DOHH2 (cell line): ENCODE data around the gene CXCR5.
A peak's percentile ranks its signal among the peaks of the same experiment; 100 is the strongest.
"Not testable (repeated sequence)": the region's sequence is repeated elsewhere in the genome, so short reads cannot be mapped to it uniquely, and the experiment has no call there.

ENCODE experiments used
- H3F3A ChIP-seq: fragments of 200-600 bp; sonication (generic), shearing (Covaris generic); 2 replicates; pipeline ENCODE4 v1.6.0; 2016; ENCODE audit warnings: antibody characterized with exemption, mild to moderate bottlenecking; ENCODE audit not compliant: control insufficient read depth, insufficient read depth
- H3K27ac ChIP-seq: fragments of 200-600 bp; sonication (generic); 2 replicates; pipeline ENCODE4 v1.5.1; 2014; ENCODE audit warnings: low read depth, mild to moderate bottlenecking, low read length, moderate library complexity
- H3K27me3 ChIP-seq: fragments of 200-600 bp; sonication (generic); 2 replicates; pipeline ENCODE4 v1.6.1; 2014; ENCODE audit warnings: mild to moderate bottlenecking, low read length, mixed read lengths; ENCODE audit not compliant: control insufficient read depth
- H3K36me3 ChIP-seq: fragments of 200-600 bp; sonication (generic); 2 replicates; pipeline ENCODE4 v1.6.1; 2014; ENCODE audit warnings: mild to moderate bottlenecking, low read length, moderate library complexity, mixed read lengths; ENCODE audit not compliant: control insufficient read depth
- H3K4me1 ChIP-seq: fragments of 200-600 bp; sonication (generic); 2 replicates; pipeline ENCODE4 v1.6.1; 2014; ENCODE audit warnings: mild to moderate bottlenecking, low read length, mixed read lengths; ENCODE audit not compliant: control insufficient read depth
- H3K4me2 ChIP-seq: fragments of 200-600 bp; sonication (generic); 2 replicates; pipeline ENCODE4 v1.6.0; 2014; ENCODE audit warnings: mild to moderate bottlenecking, low read length, moderate library complexity
- H3K4me3 ChIP-seq: fragments of 200-600 bp; sonication (generic); 2 replicates; pipeline ENCODE4 v1.5.1; 2014; ENCODE audit warnings: mild to moderate bottlenecking, low read length, mixed read lengths
- H3K79me2 ChIP-seq: fragments of 200-600 bp; sonication (generic); 2 replicates; pipeline ENCODE4 v1.6.1; 2014; ENCODE audit warnings: mild to moderate bottlenecking, low read length, mixed read lengths; ENCODE audit not compliant: control insufficient read depth
- H3K9me2 ChIP-seq: fragments of 200-600 bp; sonication (generic); replicated peaks from 2 replicates; pipeline ENCODE4 v1.6.1; 2014; ENCODE audit warnings: mild to moderate bottlenecking, low read length, mixed read lengths; ENCODE audit not compliant: control insufficient read depth
- H3K9me3 ChIP-seq: fragments of 200-600 bp; sonication (generic); 2 replicates; pipeline ENCODE4 v1.6.1; 2014; ENCODE audit warnings: antibody characterized with exemption, low read length, mixed read lengths; ENCODE audit not compliant: control insufficient read depth, insufficient read depth
- H4K20me1 ChIP-seq: fragments of 200-600 bp; sonication (generic); 2 replicates; pipeline ENCODE4 v1.6.0; 2014; ENCODE audit warnings: low read depth, mild to moderate bottlenecking, antibody characterized with exemption, low read length, moderate library complexity; ENCODE audit not compliant: control insufficient read depth, insufficient read depth
- CTCF ChIP-seq: fragments of 200-600 bp; sonication (generic); IDR thresholded peaks from one replicate; pipeline ENCODE4 v1.5.1; 2014; ENCODE audit warnings: antibody characterized with exemption, mild to moderate bottlenecking, low read depth, low read length; ENCODE audit not compliant: poor library complexity, severe bottlenecking
- EZH2phosphoT487 ChIP-seq: fragments of 200-600 bp; sonication (generic); IDR thresholded peaks from 2 replicates; pipeline ENCODE4 v1.6.1; 2017; ENCODE audit warnings: borderline replicate concordance, mild to moderate bottlenecking, antibody characterized with exemption, low read length, moderate library complexity, mixed read lengths

The CXCR5 gene

GRCh38 chr11:118838905-118839553, 44.7 kb upstream of the CXCR5 start:
- H3K4me1 ChIP-seq, result peaks cover 35% of the 10 kb centered on the region

GRCh38 chr11:118841469-118842242, 42.0 kb upstream of the CXCR5 start:
- peak overlapping the region; percentile 16 for H3K4me3 ChIP-seq
- peaks cover 41% of the 10 kb centered on the region for H3K4me1 ChIP-seq
- H3K9me3 ChIP-seq, result no peaks in the 10 kb centered on the region
- H4K20me1 ChIP-seq, result no peaks in the 10 kb centered on the region
- no peak for TF ChIP-seq CTCF
- TF ChIP-seq EZH2phosphoT487, result no peak
- no peaks in the 10 kb centered on the region for H3K79me2 ChIP-seq
- H3K27me3 ChIP-seq, result no peaks in the 10 kb centered on the region
- H3K9me2 ChIP-seq, result no peaks in the 10 kb centered on the region
- H3K36me3 ChIP-seq, result no peaks in the 10 kb centered on the region
- no peak overlapping the region for H3K27ac ChIP-seq
- H3F3A ChIP-seq, result peaks cover 3% of the 10 kb centered on the region
- peak overlapping the region; percentile 38 for H3K4me2 ChIP-seq

More at GRCh38 chr11:118838905-118839553, 44.7 kb upstream of the CXCR5 start:
- Histone ChIP-seq H3K27ac (peak overlapping the region; percentile 18; the same call in 1 of the 2 replicates), H3K36me3 (no peaks in the 10 kb centered on the region), H3K79me2 (no peaks in the 10 kb centered on the region), H3K4me3 (peak overlapping the region; percentile 24; the same call in 1 of the 2 replicates), H3K9me3 (no peaks in the 10 kb centered on the region), H3K9me2 (no peaks in the 10 kb centered on the region), H3K4me2 (peak overlapping the region; percentile 32), H3K27me3 (no peaks in the 10 kb centered on the region), H3F3A (peaks cover 3% of the 10 kb centered on the region), H4K20me1 (no peaks in the 10 kb centered on the region)
- TF ChIP-seq CTCF (no peak), EZH2phosphoT487 (no peak)

- no peak overlapping the region for H3K4me2 ChIP-seq
- H3K36me3 ChIP-seq, result no peaks in the 10 kb centered on the region
- H3K4me3 ChIP-seq, result no peak overlapping the region
- no peaks in the 10 kb centered on the region for H4K20me1 ChIP-seq
- H3K27me3 ChIP-seq, result no peaks in the 10 kb centered on the region
- no peak overlapping the region for H3K27ac ChIP-seq
- TF ChIP-seq EZH2phosphoT487, result no peak
- TF ChIP-seq CTCF, result no peak
- H3K9me2 ChIP-seq, result no peaks in the 10 kb centered on the region
- peaks cover 43% of the 10 kb centered on the region for H3K4me1 ChIP-seq
- H3K79me2 ChIP-seq, result no peaks in the 10 kb centered on the region
- peaks cover 3% of the 10 kb centered on the region for H3F3A ChIP-seq
- no peaks in the 10 kb centered on the region for H3K9me3 ChIP-seq
These were observed 41.3 kb upstream of the CXCR5 start for GRCh38 chr11:118842369-118842768.

- not testable (repeated sequence) for H3K36me3 ChIP-seq, H3K27ac ChIP-seq, H3K4me3 ChIP-seq, H3K9me2 ChIP-seq, H3K79me2 ChIP-seq, H3K4me2 ChIP-seq, H4K20me1 ChIP-seq, H3F3A ChIP-seq, H3K27me3 ChIP-seq, H3K9me3 ChIP-seq
- peaks cover 42% of the 10 kb centered on the region for H3K4me1 ChIP-seq
These were observed 40.8 kb upstream of the CXCR5 start for GRCh38 chr11:118842843-118843242.
